Measurements from ENCODE around the gene PTX4.

Gene PTX4

DNA sequence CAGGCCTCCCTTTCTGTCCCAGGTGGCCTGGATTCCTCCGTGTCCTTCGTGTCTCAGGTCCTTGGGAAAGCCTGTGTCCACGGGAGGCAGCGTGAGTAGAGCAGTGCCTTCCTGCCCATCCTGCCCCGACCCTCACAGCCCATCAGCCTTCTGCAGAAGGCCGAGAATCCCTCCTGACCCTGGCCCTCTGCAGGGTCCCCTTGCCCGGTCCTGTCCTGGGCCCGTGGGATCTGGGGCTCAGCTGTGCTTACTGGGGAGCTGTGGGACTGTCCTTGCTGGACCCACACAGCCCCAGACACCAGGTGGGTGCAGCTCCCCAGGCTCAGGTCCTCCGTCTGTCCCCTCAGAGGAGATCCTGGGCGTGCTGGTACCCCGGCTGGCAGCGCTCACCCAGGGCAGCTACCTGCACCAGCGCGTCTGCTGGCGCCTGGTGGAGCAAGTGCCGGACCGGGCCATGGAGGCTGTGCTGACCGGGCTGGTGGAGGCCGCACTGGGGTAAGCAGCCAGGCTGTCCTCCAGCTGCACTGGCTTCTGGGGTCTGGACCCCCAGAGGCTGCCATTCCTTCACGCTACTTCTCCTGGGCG, 8.4 kb upstream of the PTX4 start:
- H3K36me3 ChIP-seq (ENCODE audit: control insufficient read depth, insufficient read depth, low read length), result peaks cover 68% of the 10 kb centered on the region
- H3K27ac ChIP-seq (ENCODE audit: low read depth, low read length), result no peak overlapping the region
- H3K4me1 ChIP-seq (ENCODE audit: control insufficient read depth, insufficient read depth, low read length), result 0 out of 2 replicates have a peak, but pooled peaks cover 3% of the 10 kb centered on the region
- no peak overlapping the region for H3K9ac ChIP-seq (ENCODE audit: low read depth, low read length)
- no peaks in the 10 kb centered on the region for H3K27me3 ChIP-seq (ENCODE audit: control insufficient read depth, insufficient read depth, low read length)
- H3K9me3 ChIP-seq (ENCODE audit: control insufficient read depth, insufficient read depth, low read length), result no peaks in the 10 kb centered on the region
- H3K4me3 ChIP-seq (ENCODE audit: low read depth, low read length), result no peak overlapping the region

- Histone ChIP-seq H3K4me1 (ENCODE audit: control insufficient read depth, insufficient read depth, low read length) (0 out of 2 replicates have a peak, but pooled peaks cover 3% of the 10 kb centered on the region), H3K4me3 (ENCODE audit: low read depth, low read length) (no peak overlapping the region), H3K9me3 (ENCODE audit: control insufficient read depth, insufficient read depth, low read length) (no peaks in the 10 kb centered on the region), H3K9ac (ENCODE audit: low read depth, low read length) (no peak overlapping the region), H3K36me3 (ENCODE audit: control insufficient read depth, insufficient read depth, low read length) (peaks cover 62% of the 10 kb centered on the region), H3K27ac (ENCODE audit: low read depth, low read length) (no peak overlapping the region), H3K27me3 (ENCODE audit: control insufficient read depth, insufficient read depth, low read length) (no peaks in the 10 kb centered on the region)
Observed at GRCh38 chr16:1496464-1496863, 7.7 kb upstream of the PTX4 start.

DNA sequence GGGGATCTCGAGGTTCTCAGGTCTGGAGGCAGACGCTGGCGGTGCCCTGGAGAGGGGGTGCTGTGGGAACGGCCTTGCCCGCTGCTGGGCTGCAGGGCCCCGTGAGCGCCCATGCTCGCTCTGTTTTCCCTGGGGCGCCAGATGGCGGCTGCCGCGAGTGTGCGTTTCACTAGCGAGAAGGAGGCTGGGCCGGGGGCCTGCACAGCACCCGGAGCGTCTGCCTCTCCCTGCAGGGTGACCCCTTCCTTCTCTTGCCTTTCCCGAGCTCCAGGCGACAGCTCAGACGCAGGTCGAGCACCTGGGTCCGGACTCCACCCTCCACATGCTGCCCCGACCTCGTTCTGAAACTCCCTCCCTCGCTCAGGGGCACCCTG, 7.1 kb upstream of the PTX4 start:
- no peaks in the 10 kb centered on the region for H3K27me3 ChIP-seq (ENCODE audit: control insufficient read depth, insufficient read depth, low read length)
- H3K4me3 ChIP-seq (ENCODE audit: low read depth, low read length), result no peak overlapping the region
- no peak overlapping the region for H3K9ac ChIP-seq (ENCODE audit: low read depth, low read length)
- no peaks in the 10 kb centered on the region for H3K9me3 ChIP-seq (ENCODE audit: control insufficient read depth, insufficient read depth, low read length)
- peaks cover 56% of the 10 kb centered on the region for H3K36me3 ChIP-seq (ENCODE audit: control insufficient read depth, insufficient read depth, low read length)
- H3K4me1 ChIP-seq (ENCODE audit: control insufficient read depth, insufficient read depth, low read length), result 0 out of 2 replicates have a peak, but pooled peaks cover 3% of the 10 kb centered on the region
- no peak overlapping the region for H3K27ac ChIP-seq (ENCODE audit: low read depth, low read length)

- H3K36me3 ChIP-seq (ENCODE audit: control insufficient read depth, insufficient read depth, low read length), result peaks cover 51% of the 10 kb centered on the region
Observed at GRCh38 chr16:1495211-1495888, 6.6 kb upstream of the PTX4 start.

GRCh38 chr16:1494711-1495110, 6.0 kb upstream of the PTX4 start:
- H3K9me3 ChIP-seq (ENCODE audit: control insufficient read depth, insufficient read depth, low read length), result no peaks in the 10 kb centered on the region
- H3K4me1 ChIP-seq (ENCODE audit: control insufficient read depth, insufficient read depth, low read length), result 0 out of 2 replicates have a peak, but pooled peaks cover 3% of the 10 kb centered on the region
- peaks cover 44% of the 10 kb centered on the region for H3K36me3 ChIP-seq (ENCODE audit: control insufficient read depth, insufficient read depth, low read length)
- H3K27me3 ChIP-seq (ENCODE audit: control insufficient read depth, insufficient read depth, low read length), result no peaks in the 10 kb centered on the region
- H3K4me3 ChIP-seq (ENCODE audit: low read depth, low read length), result peak overlapping the region; percentile 83; the same call in 1 of the 2 replicates
- no peak overlapping the region for H3K27ac ChIP-seq (ENCODE audit: low read depth, low read length)
- H3K9ac ChIP-seq (ENCODE audit: low read depth, low read length), result no peak overlapping the region

More at GRCh38 chr16:1495211-1495888, 6.6 kb upstream of the PTX4 start:
- no peak overlapping the region for H3K4me3 ChIP-seq (ENCODE audit: low read depth, low read length)
- H3K4me1 ChIP-seq (ENCODE audit: control insufficient read depth, insufficient read depth, low read length), result 0 out of 2 replicates have a peak, but pooled peaks cover 3% of the 10 kb centered on the region
- H3K9me3 ChIP-seq (ENCODE audit: control insufficient read depth, insufficient read depth, low read length), result no peaks in the 10 kb centered on the region
- H3K9ac ChIP-seq (ENCODE audit: low read depth, low read length), result no peak overlapping the region
- no peaks in the 10 kb centered on the region for H3K27me3 ChIP-seq (ENCODE audit: control insufficient read depth, insufficient read depth, low read length)
- no peak overlapping the region for H3K27ac ChIP-seq (ENCODE audit: low read depth, low read length)

DNA sequence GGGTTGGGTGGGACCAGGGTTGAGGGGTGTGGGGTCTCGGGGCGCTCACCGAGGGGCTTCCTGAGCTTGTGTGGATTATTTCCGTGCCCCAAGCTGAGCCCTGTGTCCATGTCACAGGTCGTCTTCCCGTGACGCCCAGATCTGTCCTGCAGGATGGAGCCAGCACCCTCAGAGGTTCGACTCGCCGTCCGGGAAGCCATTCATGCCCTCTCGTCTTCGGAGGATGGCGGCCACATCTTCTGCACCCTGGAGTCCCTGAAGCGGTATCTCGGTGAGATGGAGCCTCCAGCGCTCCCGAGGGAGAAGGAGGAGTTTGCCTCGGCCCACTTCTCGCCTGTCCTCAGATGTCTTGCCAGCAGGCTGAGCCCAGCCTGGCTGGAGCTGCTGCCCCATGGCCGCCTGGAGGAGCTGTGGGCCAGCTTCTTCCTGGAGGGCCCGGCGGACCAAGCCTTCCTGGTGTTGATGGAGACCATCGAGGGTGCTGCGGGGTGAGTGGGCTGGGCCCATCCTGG, 5.4 kb upstream of the PTX4 start:
- peak overlapping the region; percentile 83 for H3K4me3 ChIP-seq (ENCODE audit: low read depth, low read length)
- no peaks in the 10 kb centered on the region for H3K27me3 ChIP-seq (ENCODE audit: control insufficient read depth, insufficient read depth, low read length)
- H3K27ac ChIP-seq (ENCODE audit: low read depth, low read length), result no peak overlapping the region
- peaks cover 40% of the 10 kb centered on the region for H3K36me3 ChIP-seq (ENCODE audit: control insufficient read depth, insufficient read depth, low read length)
- H3K4me1 ChIP-seq (ENCODE audit: control insufficient read depth, insufficient read depth, low read length), result 0 out of 2 replicates have a peak, but pooled peaks cover 3% of the 10 kb centered on the region
- no peaks in the 10 kb centered on the region for H3K9me3 ChIP-seq (ENCODE audit: control insufficient read depth, insufficient read depth, low read length)
- peak overlapping the region; percentile 94; the same call in 1 of the 2 replicates for H3K9ac ChIP-seq (ENCODE audit: low read depth, low read length)

DNA sequence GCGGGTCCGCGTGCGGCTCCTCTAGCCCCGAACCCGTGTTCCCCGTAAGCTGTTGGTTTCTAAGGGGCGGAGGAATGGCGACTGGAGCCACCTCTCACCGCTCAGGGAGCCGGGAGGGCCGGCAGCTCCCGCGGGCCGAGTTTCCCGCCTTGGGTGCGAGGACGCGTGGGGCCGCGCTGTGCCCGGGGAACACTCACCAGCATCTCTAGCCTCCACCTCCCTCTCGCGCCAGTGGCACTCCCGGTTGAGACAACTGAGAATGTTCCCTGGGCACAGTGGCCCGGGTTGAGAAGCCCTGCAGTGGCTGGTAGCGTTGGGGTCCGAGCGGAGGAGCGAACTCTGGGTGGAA, 5.0 kb upstream of the PTX4 start:
- H3K4me1 ChIP-seq (ENCODE audit: control insufficient read depth, insufficient read depth, low read length), result 0 out of 2 replicates have a peak, but pooled peaks cover 3% of the 10 kb centered on the region
- peak overlapping the region; percentile 94 for H3K9ac ChIP-seq (ENCODE audit: low read depth, low read length)
- peaks cover 35% of the 10 kb centered on the region for H3K36me3 ChIP-seq (ENCODE audit: control insufficient read depth, insufficient read depth, low read length)
- no peaks in the 10 kb centered on the region for H3K9me3 ChIP-seq (ENCODE audit: control insufficient read depth, insufficient read depth, low read length)
- H3K4me3 ChIP-seq (ENCODE audit: low read depth, low read length), result peak overlapping the region; percentile 83
- no peaks in the 10 kb centered on the region for H3K27me3 ChIP-seq (ENCODE audit: control insufficient read depth, insufficient read depth, low read length)
- H3K27ac ChIP-seq (ENCODE audit: low read depth, low read length), result peak overlapping the region; percentile 87

DNA sequence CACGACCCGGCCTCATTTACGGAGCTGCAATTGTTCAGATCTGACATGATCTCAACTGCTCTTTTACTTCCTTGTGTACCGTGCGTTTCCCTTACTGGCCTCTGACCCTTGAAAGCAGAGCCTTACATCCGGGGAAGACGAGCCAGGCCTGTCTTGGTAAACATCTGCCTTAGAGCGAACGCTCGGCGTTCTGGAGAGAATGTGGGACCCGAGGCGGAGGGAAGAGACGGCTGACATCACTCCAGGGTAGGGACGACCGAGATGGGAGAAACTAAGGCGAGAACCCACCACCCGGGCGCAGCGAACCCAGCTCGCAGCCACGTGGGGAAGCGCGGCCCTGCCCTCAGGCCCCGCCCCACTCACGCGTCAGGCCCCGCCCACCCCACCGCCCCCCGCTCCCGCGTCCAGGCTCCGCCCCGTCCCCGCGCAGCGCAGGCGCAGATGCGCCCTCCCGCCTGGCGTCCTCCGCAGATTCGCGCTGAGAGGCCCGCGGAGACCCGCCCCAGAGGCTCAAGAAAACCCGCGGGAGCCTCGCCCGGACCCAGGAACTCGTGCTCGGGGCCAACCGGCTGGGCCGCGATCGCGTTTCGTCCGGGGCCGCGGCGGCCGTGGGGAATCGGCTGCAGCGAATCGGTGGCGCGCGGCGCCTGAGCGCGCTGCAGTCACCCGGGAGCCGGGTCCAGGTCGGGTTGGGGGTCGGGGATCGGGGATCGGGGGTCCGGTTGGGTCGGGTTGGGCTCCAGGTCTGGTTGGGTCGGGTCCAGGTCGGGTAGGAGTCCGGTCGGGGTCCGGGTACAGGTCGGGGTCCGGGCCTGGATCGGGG, 4.4 kb upstream of the PTX4 start, which contains the start of gene TELO2:
TSS of gene TELO2 (plus strand) at position 438 of the 823 bp plus-strand sequence. CDS start 922 bp downstream, outside the sequence.
- Histone ChIP-seq H3K4me3 (ENCODE audit: low read depth, low read length) (peak within 1 kb of the TSS; percentile 83), H3K36me3 (ENCODE audit: control insufficient read depth, insufficient read depth, low read length) (peaks cover 35% of the 10 kb centered on the region), H3K27ac (ENCODE audit: low read depth, low read length) (peak within 1 kb of the TSS; percentile 87), H3K9ac (ENCODE audit: low read depth, low read length) (peak within 1 kb of the TSS; percentile 94), H3K27me3 (ENCODE audit: control insufficient read depth, insufficient read depth, low read length) (no peaks in the 10 kb centered on the region), H3K9me3 (ENCODE audit: control insufficient read depth, insufficient read depth, low read length) (no peaks in the 10 kb centered on the region), H3K4me1 (ENCODE audit: control insufficient read depth, insufficient read depth, low read length) (0 out of 2 replicates have a peak, but pooled peaks cover 3% of the 10 kb centered on the region)

- no peaks in the 10 kb centered on the region for H3K27me3 ChIP-seq (ENCODE audit: control insufficient read depth, insufficient read depth, low read length)
- peak overlapping the region; percentile 80 for H3K27ac ChIP-seq (ENCODE audit: low read depth, low read length)
- H3K9ac ChIP-seq (ENCODE audit: low read depth, low read length), result peak overlapping the region; percentile 94
- 0 out of 2 replicates have a peak, but pooled peaks cover 3% of the 10 kb centered on the region for H3K4me1 ChIP-seq (ENCODE audit: control insufficient read depth, insufficient read depth, low read length)
- H3K9me3 ChIP-seq (ENCODE audit: control insufficient read depth, insufficient read depth, low read length), result no peaks in the 10 kb centered on the region
- peaks cover 29% of the 10 kb centered on the region for H3K36me3 ChIP-seq (ENCODE audit: control insufficient read depth, insufficient read depth, low read length)
- peak overlapping the region; percentile 83 for H3K4me3 ChIP-seq (ENCODE audit: low read depth, low read length)
Observed at GRCh38 chr16:1492082-1492922, 3.6 kb upstream of the PTX4 start.

- H3K9me3 ChIP-seq (ENCODE audit: control insufficient read depth, insufficient read depth, low read length), result no peaks in the 10 kb centered on the region
- H3K27me3 ChIP-seq (ENCODE audit: control insufficient read depth, insufficient read depth, low read length), result no peaks in the 10 kb centered on the region
- H3K4me1 ChIP-seq (ENCODE audit: control insufficient read depth, insufficient read depth, low read length), result 0 out of 2 replicates have a peak, but pooled peaks cover 3% of the 10 kb centered on the region
- H3K4me3 ChIP-seq (ENCODE audit: low read depth, low read length), result no peak overlapping the region
- H3K36me3 ChIP-seq (ENCODE audit: control insufficient read depth, insufficient read depth, low read length), result peaks cover 20% of the 10 kb centered on the region
- H3K9ac ChIP-seq (ENCODE audit: low read depth, low read length), result no peak overlapping the region
- no peak overlapping the region for H3K27ac ChIP-seq (ENCODE audit: low read depth, low read length)
Observed at GRCh38 chr16:1491327-1491726, 2.6 kb upstream of the PTX4 start.

All from HUES48 (cell line).